Brain microvascular endothelial cell (primary cell): ENCODE results near the gene DHX58.

Experiments used
- DNase-seq: peaks from one replicate; pipeline ENCODE4 v3.0.0-alpha.2; 2020
- H3K27ac ChIP-seq: fragments of 250-450 bp; sonication (Bioruptor Pico); 2 replicates; pipeline ENCODE4 v1.5.1; 2020; ENCODE audit warnings: mild to moderate bottlenecking, moderate library complexity
- H3K27me3 ChIP-seq: fragments of 250-450 bp; sonication (Bioruptor Pico); replicated peaks from 2 replicates; pipeline ENCODE4 v1.5.1; 2020; ENCODE audit warnings: mild to moderate bottlenecking
- H3K36me3 ChIP-seq: fragments of 250-450 bp; sonication (Bioruptor Pico); replicated peaks from 2 replicates; pipeline ENCODE4 v1.5.1; 2020; ENCODE audit warnings: mild to moderate bottlenecking
- H3K4me3 ChIP-seq: 2 replicates; pipeline ENCODE4 v1.5.1; 2011; ENCODE audit warnings: low read depth, mild to moderate bottlenecking, control low read depth, low read length, moderate library complexity
- in situ Hi-C: cut with HindIII; loops from 2 replicates; pipeline ENCODE4 v1.10.0; 2017; ENCODE audit warnings: low sequenced_read_pairs, low pct_ligation_motif_present
- TF ChIP-seq, protein P1 (sequence below): IDR thresholded peaks from 2 replicates; pipeline ENCODE4 v1.5.1; 2011; ENCODE audit warnings: low read depth, mild to moderate bottlenecking, moderate library complexity, low read length, control low read depth, inconsistent platforms; ENCODE audit errors: missing control alignments

Gene DHX58

DNA sequence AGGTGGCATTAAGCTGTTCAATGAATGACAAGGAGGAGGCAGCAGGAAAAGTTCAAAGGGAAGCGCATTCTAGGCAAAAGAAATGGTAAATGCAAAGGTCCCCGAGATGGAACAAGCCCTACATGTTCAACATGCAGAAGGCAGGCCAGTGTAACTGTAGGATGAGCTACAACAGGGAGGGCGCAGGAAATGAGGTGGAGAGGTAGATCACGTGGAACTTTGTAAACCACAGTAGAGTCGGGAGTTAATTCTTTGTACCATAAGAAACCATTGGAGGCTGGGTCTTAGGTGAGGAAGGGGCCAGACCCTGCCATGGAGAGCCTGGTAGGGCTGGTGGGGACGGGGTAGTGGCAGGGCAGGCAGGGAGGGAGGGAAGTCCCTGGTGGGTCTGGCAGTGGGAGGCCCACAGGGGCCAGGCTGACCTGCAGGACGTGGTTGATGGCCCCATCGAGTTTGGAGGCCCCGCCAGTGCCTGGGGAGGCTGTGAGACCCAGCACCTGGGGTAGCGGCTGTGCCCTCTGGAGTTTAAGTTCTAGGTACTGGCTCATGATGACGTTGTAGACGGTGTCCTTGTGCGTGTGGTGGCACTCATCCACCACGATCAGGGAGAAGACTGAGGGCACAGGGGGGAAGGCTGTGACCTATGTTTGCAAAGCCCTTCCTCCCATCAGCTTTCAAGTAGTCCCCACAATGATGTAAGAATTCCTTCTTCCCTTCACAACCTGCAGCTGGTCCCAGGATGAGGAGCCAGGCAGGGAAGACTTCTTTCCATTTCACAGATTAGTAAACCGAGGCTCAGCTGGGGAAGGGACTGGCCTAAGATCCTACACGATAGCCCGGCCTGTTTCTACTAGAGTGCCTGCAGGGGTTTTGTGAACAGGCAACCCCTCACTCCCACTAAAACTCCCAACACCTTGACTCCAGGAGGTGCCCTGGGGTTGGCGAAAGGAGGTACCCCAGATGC is 1.9 kb downstream of the DHX58 start:
- in situ Hi-C loops, result loop anchor here (25.0 kb wide), 1 partner anchor 148 kb away; the partner anchor contains the start of gene CNP
- Histone ChIP-seq H3K4me3 (no peak overlapping the region), H3K27ac (no peak overlapping the region), H3K27me3 (no peaks in the 10 kb centered on the region), H3K36me3 (no peaks in the 10 kb centered on the region)
- TF ChIP-seq, protein P1, sequence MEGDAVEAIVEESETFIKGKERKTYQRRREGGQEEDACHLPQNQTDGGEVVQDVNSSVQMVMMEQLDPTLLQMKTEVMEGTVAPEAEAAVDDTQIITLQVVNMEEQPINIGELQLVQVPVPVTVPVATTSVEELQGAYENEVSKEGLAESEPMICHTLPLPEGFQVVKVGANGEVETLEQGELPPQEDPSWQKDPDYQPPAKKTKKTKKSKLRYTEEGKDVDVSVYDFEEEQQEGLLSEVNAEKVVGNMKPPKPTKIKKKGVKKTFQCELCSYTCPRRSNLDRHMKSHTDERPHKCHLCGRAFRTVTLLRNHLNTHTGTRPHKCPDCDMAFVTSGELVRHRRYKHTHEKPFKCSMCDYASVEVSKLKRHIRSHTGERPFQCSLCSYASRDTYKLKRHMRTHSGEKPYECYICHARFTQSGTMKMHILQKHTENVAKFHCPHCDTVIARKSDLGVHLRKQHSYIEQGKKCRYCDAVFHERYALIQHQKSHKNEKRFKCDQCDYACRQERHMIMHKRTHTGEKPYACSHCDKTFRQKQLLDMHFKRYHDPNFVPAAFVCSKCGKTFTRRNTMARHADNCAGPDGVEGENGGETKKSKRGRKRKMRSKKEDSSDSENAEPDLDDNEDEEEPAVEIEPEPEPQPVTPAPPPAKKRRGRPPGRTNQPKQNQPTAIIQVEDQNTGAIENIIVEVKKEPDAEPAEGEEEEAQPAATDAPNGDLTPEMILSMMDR, result no peak
- DNase-seq, result no peak

DNA sequence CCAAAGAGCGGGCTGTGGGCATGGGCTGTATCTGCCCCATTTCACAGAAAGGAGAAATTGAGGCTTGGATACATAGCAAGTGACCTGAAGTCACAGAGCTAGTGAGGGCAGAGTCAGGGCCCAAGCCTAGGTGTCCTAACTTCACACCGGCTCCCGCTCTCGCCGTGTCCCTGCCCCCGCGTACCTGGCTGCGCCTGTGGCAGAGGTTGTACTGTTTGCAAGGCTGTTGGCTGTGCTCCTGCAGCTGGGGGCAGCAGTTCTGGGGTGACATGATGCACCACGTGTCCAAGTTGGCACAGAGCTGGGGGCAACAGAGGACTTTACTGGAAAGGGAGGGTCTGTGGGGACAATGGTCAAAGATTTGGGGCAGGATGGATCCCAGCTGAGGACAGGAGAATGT is 3.4 kb downstream of the DHX58 start:
- Histone ChIP-seq H3K36me3 (no peaks in the 10 kb centered on the region), H3K4me3 (no peak overlapping the region), H3K27me3 (no peaks in the 10 kb centered on the region), H3K27ac (no peak overlapping the region)
- no peak for DNase-seq
- in situ Hi-C loops, result loop anchor here (25.0 kb wide), 1 partner anchor 147 kb away; the partner anchor contains the start of gene CNP
- TF ChIP-seq, protein P1, result no peak

DNA sequence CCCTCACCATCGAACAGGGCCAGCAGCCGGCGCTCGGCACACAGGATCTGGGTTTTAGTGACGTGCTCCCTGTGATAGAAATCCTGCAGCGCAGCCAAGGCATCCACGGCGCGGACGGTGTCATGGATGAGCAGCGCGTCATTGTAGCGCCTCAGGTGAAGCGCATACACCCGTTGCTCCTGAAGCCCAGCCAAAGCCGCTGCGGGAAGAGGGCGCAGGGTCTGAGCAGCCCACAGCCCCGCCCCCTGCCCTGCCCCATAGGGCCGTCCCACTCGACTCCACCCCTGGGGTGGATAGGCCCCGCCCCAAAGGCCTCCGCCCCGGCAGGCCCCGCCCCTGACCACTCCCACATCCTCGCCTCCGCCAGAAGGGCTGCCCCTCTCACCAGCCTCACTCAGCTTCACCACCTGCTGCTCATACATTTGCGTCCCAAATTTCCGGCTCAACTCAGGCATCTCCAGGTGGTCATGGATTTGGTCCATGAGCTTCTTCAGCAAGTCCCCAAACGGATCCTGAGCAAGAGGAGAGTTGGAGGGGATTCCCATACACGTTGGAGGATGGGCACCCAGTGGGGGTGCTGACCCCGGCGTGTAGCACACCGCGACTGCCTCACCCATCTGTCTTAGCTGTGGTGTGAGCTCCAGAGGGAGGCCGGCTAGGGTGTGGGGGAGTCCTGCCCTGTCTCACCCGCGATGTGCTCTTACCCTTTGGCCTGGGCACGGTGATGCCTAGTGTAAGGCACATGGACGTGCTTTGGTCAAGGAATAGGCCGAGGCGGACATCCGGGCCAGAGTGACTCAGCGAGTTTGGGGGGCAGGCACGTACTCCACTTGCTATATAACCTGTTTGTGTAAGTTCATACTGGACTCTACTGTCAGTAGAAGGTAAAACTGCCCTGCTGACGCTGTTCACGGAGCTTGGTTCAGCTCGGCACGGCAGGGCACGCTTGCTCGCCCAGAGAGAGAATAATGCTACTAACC is 4.6 kb downstream of the DHX58 start:
- no peak overlapping the region for H3K27ac ChIP-seq
- H3K27me3 ChIP-seq, result no peaks in the 10 kb centered on the region
- peak overlapping the region; percentile 45 for H3K4me3 ChIP-seq
- TF ChIP-seq, protein P1, result no peak
- H3K36me3 ChIP-seq, result no peaks in the 10 kb centered on the region
- peak; percentile 35 for DNase-seq
- in situ Hi-C loops, result loop anchor here (25.0 kb wide), 1 partner anchor 146 kb away; the partner anchor contains the start of gene CNP

DNA sequence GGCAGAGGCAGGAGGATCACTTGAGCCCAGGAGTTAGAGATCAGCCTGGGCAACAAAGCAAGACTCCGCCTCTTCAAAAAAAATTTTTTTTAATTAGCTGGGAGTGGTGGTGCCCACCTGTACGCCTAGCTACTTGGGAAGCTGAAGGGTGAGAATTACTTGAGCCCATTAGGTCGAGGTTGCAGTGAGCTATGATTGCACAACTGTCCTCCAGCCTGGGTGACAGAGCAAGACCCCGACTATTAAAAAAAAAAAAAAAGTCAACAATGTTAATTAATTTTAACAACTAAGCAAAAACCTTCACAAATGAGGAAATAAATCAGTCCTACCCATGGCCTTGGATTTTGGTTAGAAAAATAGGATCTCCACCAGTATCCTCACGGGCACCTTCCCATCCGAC is 5.4 kb downstream of the DHX58 start:
- H3K27me3 ChIP-seq, result no peaks in the 10 kb centered on the region
- H3K4me3 ChIP-seq, result no peak overlapping the region
- TF ChIP-seq, protein P1, result no peak

DNA sequence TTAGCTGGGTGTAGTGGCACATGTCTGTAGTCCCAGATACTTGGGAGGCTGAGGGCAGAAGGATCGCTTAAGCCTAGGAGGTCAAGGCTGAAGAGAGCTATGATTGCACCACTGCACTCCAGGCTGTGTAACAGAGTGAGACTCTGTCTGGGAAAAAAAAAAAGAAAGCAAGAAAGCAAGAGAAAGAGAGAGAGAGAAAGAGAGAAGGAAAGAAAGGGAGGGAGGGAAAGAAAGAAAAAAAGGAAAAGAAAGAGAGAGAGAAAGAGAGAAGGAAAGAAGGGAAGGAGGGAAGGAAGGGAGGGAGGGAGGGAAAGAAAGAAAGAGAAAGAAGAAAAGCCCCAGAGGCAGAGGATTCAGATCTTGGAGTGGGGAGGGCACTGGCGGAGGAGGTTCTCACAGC is 6.5 kb downstream of the DHX58 start:
- no peak overlapping the region for H3K4me3 ChIP-seq
- in situ Hi-C loops, result loop anchor here (25.0 kb wide), 1 partner anchor 144 kb away; the partner anchor contains the start of gene CNP
- H3K27ac ChIP-seq, result no peak overlapping the region
- no peaks in the 10 kb centered on the region for H3K27me3 ChIP-seq
- no peak for DNase-seq
- H3K36me3 ChIP-seq, result no peaks in the 10 kb centered on the region
- TF ChIP-seq, protein P1, result no peak

More for the DNA sequence above, 5.4 kb downstream of the DHX58 start:
- H3K36me3 ChIP-seq, result no peaks in the 10 kb centered on the region
- H3K27ac ChIP-seq, result no peak overlapping the region
- no peak for DNase-seq
- in situ Hi-C loops, result loop anchor here (25.0 kb wide), 1 partner anchor 145 kb away; the partner anchor contains the start of gene CNP
